Natural killer cell (primary cell): ENCODE measurements around the gene PPFIBP2. TPM values are rescaled to one million over a fixed set of nuclear protein-coding genes. Genes with fewer than 3 reads are reported as not detected.

Experiments used
- ATAC-seq, 3 donors: fragments of 150-1000 bp in 2 of 3; fragments of 200-7000 bp in 1 of 3; cut with Tn5 transposase; 1 replicate in 1 of 3; 2 replicates in 2 of 3; pipeline ENCODE4 v1.10.0; 2021; ENCODE audit warnings: mild to moderate bottlenecking in 2 of 3, moderate library complexity in 2 of 3
- DNase-seq, 2 donors: peaks; one replicate each; pipeline versions ENCODE4 v3.0.0 to v3.0.0-alpha.2; 2013 to 2021; ENCODE audit warnings: mixed read lengths in 1 of 2
- H3K27ac ChIP-seq: one replicate; pipeline ENCODE4 v1.5.1; 2013; ENCODE audit warnings: mild to moderate bottlenecking, low read length
- H3K27me3 ChIP-seq: one replicate; pipeline ENCODE4 v1.6.1; 2013; ENCODE audit warnings: low read length; ENCODE audit not compliant: control insufficient read depth, insufficient read depth
- H3K36me3 ChIP-seq: one replicate; pipeline ENCODE4 v1.6.1; 2013; ENCODE audit warnings: low read length; ENCODE audit not compliant: control insufficient read depth, insufficient read depth
- H3K4me1 ChIP-seq: one replicate; pipeline ENCODE4 v1.6.1; 2013; ENCODE audit warnings: low read length; ENCODE audit not compliant: control insufficient read depth, insufficient read depth
- H3K4me3 ChIP-seq: one replicate; pipeline ENCODE4 v1.5.1; 2013; ENCODE audit warnings: low read length
- H3K9me3 ChIP-seq: one replicate; pipeline ENCODE4 v1.6.1; 2013; ENCODE audit warnings: low read length; ENCODE audit not compliant: control insufficient read depth, insufficient read depth
- H3K27ac Mint-ChIP-seq, 2 donors: one replicate each; pipeline ENCODE4 v1.8.0; 2022; ENCODE audit warnings: mild to moderate bottlenecking in 2 of 2, mixed read lengths in 2 of 2, moderate library complexity in 1 of 2
- H3K27me3 Mint-ChIP-seq, 2 donors: one replicate each; pipeline ENCODE4 v1.8.0; 2022; ENCODE audit warnings: low read depth in 2 of 2, mixed read lengths in 2 of 2
- H3K36me3 Mint-ChIP-seq: one replicate; pipeline ENCODE4 v1.8.0; 2022; ENCODE audit warnings: mixed read lengths
- H3K4me1 Mint-ChIP-seq, 2 donors: one replicate each; pipeline ENCODE4 v1.8.0; 2022; ENCODE audit warnings: mixed read lengths in 2 of 2
- H3K4me3 Mint-ChIP-seq: one replicate; pipeline ENCODE4 v1.8.0; 2022; ENCODE audit warnings: mild to moderate bottlenecking, moderate library complexity, mixed read lengths
- H3K9me3 Mint-ChIP-seq, 2 donors: one replicate each; pipeline ENCODE4 v1.8.0; 2022; ENCODE audit warnings: mixed read lengths in 2 of 2
- CTCF ChIP-seq: fragments of 200-600 bp; IDR thresholded peaks from one replicate; pipeline ENCODE4 v1.8.0; 2022; ENCODE audit warnings: antibody characterized with exemption
- WGBS: methylation state at CpG from one replicate; pipeline ENCODE4 v1.1.7; 2013; ENCODE audit warnings: missing lambda C conversion rate; ENCODE audit not compliant: insufficient coverage; 5-methylcytosine and 5-hydroxymethylcytosine counted together
- intact Hi-C: fragments of 100-400 bp; cut with micrococcal nuclease; formaldehyde crosslinking; loops from one replicate; pipeline ENCODE4 v1.14.2; 2022
- total RNA-seq, 4 donors: library from RNA; stranded (reverse); fragments of 120-200 nt in 1 of 4; gene quantifications; one replicate each; pipeline versions ENCODE4 v1.2.3 to v1.2.4, GENCODE V29; 2013 to 2022

Gene PPFIBP2
- total RNA-seq, 3 donors from 2014 or later (not counting 1 experiment from before 2014, with no cell fraction given) = 15.1 to 23.7 (median 23.1) TPM

- peaks cover 11% of the 10 kb centered on the region for H3K27me3 ChIP-seq
- Mint-ChIP-seq H3K9me3 (no peaks in the 10 kb centered on the region), H3K27me3 (peaks cover 25 to 63% of the 10 kb centered on the region in 2 donors), H3K36me3 (no peaks in the 10 kb centered on the region), H3K4me3 (no peak overlapping the region), H3K27ac (no peak overlapping the region), H3K4me1 (peaks cover 0 to 11% of the 10 kb centered on the region in 2 donors)
- intact Hi-C loops = no loop called here
- ATAC-seq (no peak), DNase-seq (no peak)
- H3K27ac ChIP-seq = no peak overlapping the region
- H3K36me3 ChIP-seq = no peaks in the 10 kb centered on the region
- H3K4me1 ChIP-seq = peaks cover 15% of the 10 kb centered on the region
- 56% methylated on average over 4 of the region's 4 CpGs for WGBS
- TF ChIP-seq CTCF = no peak
- no peaks in the 10 kb centered on the region for H3K9me3 ChIP-seq
- H3K4me3 ChIP-seq = no peak overlapping the region
Observed at GRCh38 chr11:7677796-7678201, 164.0 kb downstream of the PPFIBP2 start.

GRCh38 chr11:7683571-7683970 lies 169.8 kb downstream of the PPFIBP2 start:
- ATAC-seq (no peak), DNase-seq (no peak)
- intact Hi-C loops = no loop called here
- no peaks in the 10 kb centered on the region for H3K36me3 Mint-ChIP-seq
- H3K4me3 ChIP-seq = no peak overlapping the region
- H3K27me3 ChIP-seq = no peaks in the 10 kb centered on the region
- no peaks in the 10 kb centered on the region for H3K36me3 ChIP-seq
- no peak for TF ChIP-seq CTCF
- no peak overlapping the region for H3K4me3 Mint-ChIP-seq
- no peaks in the 10 kb centered on the region for H3K9me3 ChIP-seq
- no peaks in the 10 kb centered on the region for H3K9me3 Mint-ChIP-seq
- H3K27me3 Mint-ChIP-seq = peaks cover 10 to 35% of the 10 kb centered on the region in 2 donors
- H3K27ac ChIP-seq = no peak overlapping the region
- H3K4me1 ChIP-seq = no peaks in the 10 kb centered on the region
- no peak overlapping the region for H3K27ac Mint-ChIP-seq
- no peaks in the 10 kb centered on the region for H3K4me1 Mint-ChIP-seq
- WGBS = 89% methylated on average over 2 of the region's 2 CpGs

- no peak overlapping the region for H3K27ac ChIP-seq
- H3K36me3 ChIP-seq = no peaks in the 10 kb centered on the region
- 88% methylated on average over 3 of the region's 4 CpGs for WGBS
- no peaks in the 10 kb centered on the region for H3K4me1 ChIP-seq
- H3K4me1 Mint-ChIP-seq = no peaks in the 10 kb centered on the region
- peaks cover 16 to 30% of the 10 kb centered on the region in 2 donors for H3K27me3 Mint-ChIP-seq
- no peaks in the 10 kb centered on the region for H3K36me3 Mint-ChIP-seq
- H3K4me3 Mint-ChIP-seq = no peak overlapping the region
- H3K4me3 ChIP-seq = no peak overlapping the region
- intact Hi-C loops = no loop called here
- no peak overlapping the region for H3K27ac Mint-ChIP-seq
- no peak for DNase-seq
- H3K9me3 Mint-ChIP-seq = no peaks in the 10 kb centered on the region
- ATAC-seq = no peak
- no peak for TF ChIP-seq CTCF
- H3K27me3 ChIP-seq = no peaks in the 10 kb centered on the region
- no peaks in the 10 kb centered on the region for H3K9me3 ChIP-seq
Observed at GRCh38 chr11:7686761-7687160, 173.0 kb downstream of the PPFIBP2 start.

- 96% methylated on average over 1 of the region's 1 CpG for WGBS
- intact Hi-C loops = no loop called here
- Histone ChIP-seq H3K9me3 (no peaks in the 10 kb centered on the region), H3K27ac (no peak overlapping the region), H3K36me3 (no peaks in the 10 kb centered on the region), H3K27me3 (no peaks in the 10 kb centered on the region), H3K4me3 (no peak overlapping the region), H3K4me1 (no peaks in the 10 kb centered on the region)
- no peaks in the 10 kb centered on the region for H3K9me3 Mint-ChIP-seq
- H3K27ac Mint-ChIP-seq = no peak overlapping the region
- TF ChIP-seq CTCF = no peak
- no peak overlapping the region for H3K4me3 Mint-ChIP-seq
- no peaks in the 10 kb centered on the region for H3K36me3 Mint-ChIP-seq
- H3K27me3 Mint-ChIP-seq = peaks cover 20 to 36% of the 10 kb centered on the region in 2 donors
- no peaks in the 10 kb centered on the region for H3K4me1 Mint-ChIP-seq
- DNase-seq (no peak), ATAC-seq (no peak)
Observed at GRCh38 chr11:7687386-7687785, 173.6 kb downstream of the PPFIBP2 start.
